GM12892 (cell line): ENCODE data around the gene C2orf76.

ENCODE experiments used
- POLR2A ChIP-seq: IDR thresholded peaks from 2 replicates; pipeline ENCODE4 v1.6.1; 2011; ENCODE audit warnings: low read depth, low read length, control low read depth
- POLR2AphosphoS5 ChIP-seq: IDR thresholded peaks from 2 replicates; pipeline ENCODE4 v1.6.1; 2011; ENCODE audit warnings: low read depth, low read length, control low read depth
- TAF1 ChIP-seq: IDR thresholded peaks from 2 replicates; pipeline ENCODE4 v1.6.1; 2011; ENCODE audit warnings: low read depth, mild to moderate bottlenecking, control low read depth, low read length, borderline replicate concordance

- TF ChIP-seq POLR2A (no peak), TAF1 (no peak), POLR2AphosphoS5 (no peak)
Observed at GRCh38 chr2:119263025-119263424, 103.6 kb downstream of the C2orf76 start.
